Fibroblast of villous mesenchyme (primary cell): ENCODE data around the gene AK8. TPM values are rescaled to one million over a fixed set of nuclear protein-coding genes. Genes with fewer than 3 reads are reported as not detected.

Experiments used
- DNase-seq: peaks from one replicate; pipeline ENCODE4 v3.0.0-alpha.2; 2010; ENCODE audit warnings: low read depth
- H3K4me3 ChIP-seq: 2 replicates; pipeline ENCODE4 v1.5.1; 2011; ENCODE audit warnings: low read depth, mild to moderate bottlenecking, low read length
- total RNA-seq: library from RNA; depleted of rRNA; stranded (reverse); fragments of >200 nt; gene quantifications from 2 replicates; pipeline ENCODE4 v1.2.3, GENCODE V29; 2012
- TF ChIP-seq, protein P1 (sequence below): IDR thresholded peaks from 2 replicates; pipeline ENCODE4 v1.5.1; 2012; ENCODE audit warnings: low read depth, mild to moderate bottlenecking, low read length; ENCODE audit not compliant: insufficient read depth

The AK8 gene
- total RNA-seq, 1 donor: not detected

DNA sequence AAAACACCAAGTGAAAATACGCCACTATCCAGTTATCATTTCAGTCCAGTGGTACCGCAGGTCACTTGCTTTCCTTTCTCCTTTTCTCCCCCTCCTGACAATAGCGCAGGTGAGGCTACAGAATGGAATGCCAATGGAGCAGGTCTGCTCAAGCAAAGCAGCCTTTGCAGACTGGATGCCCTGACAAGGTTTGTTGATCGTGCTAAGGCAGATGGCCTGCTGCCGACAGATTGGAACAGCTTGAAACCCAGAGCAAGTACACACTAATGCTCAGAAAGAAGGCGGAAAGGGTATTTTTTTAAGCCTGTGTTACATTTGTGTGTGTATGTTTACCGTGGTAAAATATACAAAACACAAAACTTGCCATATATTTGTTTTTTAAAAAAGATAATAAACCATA lies 20.0 kb upstream of the AK8 start:
- H3K4me3 ChIP-seq: no peak overlapping the region
- TF ChIP-seq, protein P1, sequence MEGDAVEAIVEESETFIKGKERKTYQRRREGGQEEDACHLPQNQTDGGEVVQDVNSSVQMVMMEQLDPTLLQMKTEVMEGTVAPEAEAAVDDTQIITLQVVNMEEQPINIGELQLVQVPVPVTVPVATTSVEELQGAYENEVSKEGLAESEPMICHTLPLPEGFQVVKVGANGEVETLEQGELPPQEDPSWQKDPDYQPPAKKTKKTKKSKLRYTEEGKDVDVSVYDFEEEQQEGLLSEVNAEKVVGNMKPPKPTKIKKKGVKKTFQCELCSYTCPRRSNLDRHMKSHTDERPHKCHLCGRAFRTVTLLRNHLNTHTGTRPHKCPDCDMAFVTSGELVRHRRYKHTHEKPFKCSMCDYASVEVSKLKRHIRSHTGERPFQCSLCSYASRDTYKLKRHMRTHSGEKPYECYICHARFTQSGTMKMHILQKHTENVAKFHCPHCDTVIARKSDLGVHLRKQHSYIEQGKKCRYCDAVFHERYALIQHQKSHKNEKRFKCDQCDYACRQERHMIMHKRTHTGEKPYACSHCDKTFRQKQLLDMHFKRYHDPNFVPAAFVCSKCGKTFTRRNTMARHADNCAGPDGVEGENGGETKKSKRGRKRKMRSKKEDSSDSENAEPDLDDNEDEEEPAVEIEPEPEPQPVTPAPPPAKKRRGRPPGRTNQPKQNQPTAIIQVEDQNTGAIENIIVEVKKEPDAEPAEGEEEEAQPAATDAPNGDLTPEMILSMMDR: no peak
- DNase-seq: no peak

DNA sequence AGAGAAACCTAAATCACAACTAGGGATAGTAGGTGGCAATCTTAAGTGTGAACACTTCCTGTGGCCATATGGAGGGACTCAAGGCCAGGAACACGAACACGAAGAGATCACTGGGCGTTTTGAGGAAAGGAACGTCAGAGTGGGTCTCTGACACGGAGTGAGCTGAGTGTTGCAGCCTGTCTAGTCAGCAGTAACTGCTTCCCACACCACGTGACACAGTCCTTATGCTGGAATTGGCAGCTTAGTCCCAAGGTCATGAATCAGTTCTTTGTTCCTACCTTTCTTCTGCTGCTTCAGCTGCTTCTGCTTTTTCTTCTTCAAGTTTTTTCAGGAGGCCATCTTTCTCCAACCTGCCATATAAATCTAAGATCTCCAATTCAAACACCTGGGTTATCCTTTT lies 18.8 kb upstream of the AK8 start:
- DNase-seq: no peak
- no peak overlapping the region for H3K4me3 ChIP-seq
- TF ChIP-seq, protein P1: no peak

DNA sequence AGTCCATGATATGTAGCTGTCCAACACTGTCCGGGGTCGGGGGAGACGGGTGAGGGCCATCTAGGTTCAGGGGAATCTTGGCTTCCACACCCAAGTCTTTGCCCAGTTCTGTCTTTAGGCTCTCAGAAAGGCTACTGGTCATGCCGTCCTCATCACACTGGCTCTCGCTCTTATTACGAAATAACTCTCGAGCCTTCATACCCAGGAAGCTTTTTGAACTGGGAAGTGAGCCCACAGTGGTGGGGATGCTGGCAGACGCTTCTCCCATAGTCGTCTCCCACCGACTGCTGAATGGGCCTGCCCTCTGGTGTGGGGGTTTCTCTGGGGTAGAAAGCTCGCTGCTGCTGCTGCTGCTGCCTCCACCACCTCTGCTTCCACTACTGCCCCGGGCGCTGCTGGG lies 18.2 kb upstream of the AK8 start:
- TF ChIP-seq, protein P1: no peak
- no peak for DNase-seq
- no peak overlapping the region for H3K4me3 ChIP-seq

DNA sequence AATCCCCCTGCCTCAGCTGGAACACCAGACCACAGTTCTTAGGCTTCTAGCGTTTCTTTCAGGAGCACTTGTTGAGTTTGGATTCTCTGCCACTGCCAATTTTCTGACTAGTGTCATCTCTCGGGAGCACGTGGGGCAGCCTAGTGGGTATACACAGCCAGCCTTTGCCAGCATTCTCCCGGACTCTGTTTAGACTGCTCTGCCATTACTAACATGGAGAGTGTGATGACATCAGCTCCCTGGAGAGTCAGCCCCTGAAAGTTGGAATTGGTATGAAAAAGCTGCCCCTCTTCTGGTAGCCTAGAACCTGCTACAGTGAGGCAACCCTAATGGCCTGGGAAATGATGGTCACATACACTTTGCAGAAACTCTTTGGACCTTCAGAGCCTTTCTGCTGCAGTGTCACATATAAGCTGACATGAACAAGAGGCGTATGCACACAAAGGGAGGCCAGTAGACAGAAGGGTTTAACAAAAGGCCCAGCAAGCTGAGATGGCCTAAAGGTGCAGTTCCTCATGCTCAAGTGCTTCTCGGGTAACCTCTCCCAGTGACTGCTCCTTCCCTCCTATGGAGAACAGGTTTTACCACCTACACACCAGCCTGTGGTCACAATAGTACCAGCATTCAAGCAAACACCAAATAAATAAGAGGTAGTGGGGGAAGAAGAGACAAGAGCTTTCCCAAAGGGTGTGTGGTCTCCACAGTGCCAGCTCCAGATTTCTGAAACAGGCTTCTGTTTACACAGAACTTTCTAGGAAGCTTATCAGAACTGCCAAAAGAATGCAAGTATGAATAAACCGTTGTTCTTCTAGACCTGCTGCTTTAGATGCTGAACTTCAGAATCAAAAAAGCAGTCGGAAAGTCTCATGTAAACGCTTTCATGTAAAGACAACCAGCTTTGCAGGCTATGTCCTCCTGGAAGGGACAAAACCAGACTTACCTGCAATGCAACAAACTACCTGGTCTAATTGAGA lies 17.1 kb upstream of the AK8 start:
- TF ChIP-seq, protein P1: no peak
- H3K4me3 ChIP-seq: no peak overlapping the region
- DNase-seq: no peak

DNA sequence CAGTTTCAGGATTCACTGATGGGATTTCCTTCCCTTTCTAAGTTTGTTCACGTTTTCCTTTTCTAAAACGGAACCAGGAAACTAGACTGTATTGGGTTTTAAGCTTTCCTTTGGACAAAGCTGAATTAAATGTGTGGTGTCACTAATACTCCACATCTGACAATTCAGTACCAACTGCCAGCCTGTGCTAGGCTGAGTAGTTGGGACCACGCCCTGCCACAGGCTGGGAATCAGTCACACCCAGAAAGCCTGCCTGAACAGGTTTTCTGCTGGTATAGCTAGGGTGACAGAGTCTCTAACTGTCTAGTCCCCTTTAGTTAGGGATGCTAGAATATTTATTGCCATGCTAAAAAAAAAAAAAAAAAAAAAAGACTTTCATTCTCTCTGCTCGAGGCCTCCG lies 16.3 kb upstream of the AK8 start:
- no peak overlapping the region for H3K4me3 ChIP-seq
- TF ChIP-seq, protein P1: no peak
- no peak for DNase-seq

DNA sequence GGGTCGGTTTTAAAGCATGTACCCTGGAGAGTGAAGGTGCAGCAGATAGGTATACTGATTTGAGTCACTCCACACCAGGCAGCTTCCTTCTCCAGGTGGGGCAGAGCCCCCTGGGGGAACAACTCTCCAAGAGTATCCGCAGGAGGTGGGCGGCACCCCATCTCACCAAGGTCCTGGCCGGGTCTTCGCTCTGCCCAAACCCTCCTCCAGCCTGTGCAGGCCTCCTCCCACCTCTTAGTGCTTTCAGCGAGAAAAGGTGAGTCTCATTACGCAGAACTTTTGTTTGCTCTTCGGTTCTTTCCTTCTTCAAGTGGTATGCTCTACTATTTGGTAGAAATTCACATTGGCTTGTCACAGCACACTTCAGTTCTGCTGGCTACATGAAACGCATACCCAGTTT lies 14.3 kb upstream of the AK8 start:
- TF ChIP-seq, protein P1: no peak
- no peak overlapping the region for H3K4me3 ChIP-seq
- no peak for DNase-seq
